ENCODE results near the gene SLC13A5. TPM values are rescaled to one million over a fixed set of nuclear protein-coding genes. Genes with fewer than 3 reads are reported as not detected.

The SLC13A5 gene
- total and polyA plus RNA-seq, 11 donors, result 0.06 to 0.72 TPM; not detected in 9

GRCh38 chr17:6714315-6714874 is 1.2 kb upstream of the SLC13A5 start:
- H3K27me3 ChIP-seq, result peaks cover 8 to 52% (median 29%) of the 10 kb centered on the region in 9 donors
- WGBS, 4 donors, result 58 to 70% (median 67%) methylated on average over 7 of the region's 7 CpGs
- DNase-seq, result no peak
- no peak overlapping the region for H3K27ac ChIP-seq
- intact Hi-C loops (cut with DNase I), result loop anchor here in 2 of 10 donors (5.0 kb wide), 1 partner anchor 43 kb away; the partner anchor contains the start of gene XAF1 (in 2 of the 2)
- H3K36me3 ChIP-seq, result no peaks in the 10 kb centered on the region
- H3K9me3 ChIP-seq, result peaks cover 0 to 21% (median 2%) of the 10 kb centered on the region in 12 donors
- H3K4me1 ChIP-seq, result peaks cover 0 to 23% (median 9%) of the 10 kb centered on the region in 12 donors
- H3K4me3 ChIP-seq, result no peak overlapping the region
- no peak for ATAC-seq
- TF ChIP-seq POLR2A (IDR thresholded peaks at IDR 0.05), result no peak
- TF ChIP-seq, protein P1, sequence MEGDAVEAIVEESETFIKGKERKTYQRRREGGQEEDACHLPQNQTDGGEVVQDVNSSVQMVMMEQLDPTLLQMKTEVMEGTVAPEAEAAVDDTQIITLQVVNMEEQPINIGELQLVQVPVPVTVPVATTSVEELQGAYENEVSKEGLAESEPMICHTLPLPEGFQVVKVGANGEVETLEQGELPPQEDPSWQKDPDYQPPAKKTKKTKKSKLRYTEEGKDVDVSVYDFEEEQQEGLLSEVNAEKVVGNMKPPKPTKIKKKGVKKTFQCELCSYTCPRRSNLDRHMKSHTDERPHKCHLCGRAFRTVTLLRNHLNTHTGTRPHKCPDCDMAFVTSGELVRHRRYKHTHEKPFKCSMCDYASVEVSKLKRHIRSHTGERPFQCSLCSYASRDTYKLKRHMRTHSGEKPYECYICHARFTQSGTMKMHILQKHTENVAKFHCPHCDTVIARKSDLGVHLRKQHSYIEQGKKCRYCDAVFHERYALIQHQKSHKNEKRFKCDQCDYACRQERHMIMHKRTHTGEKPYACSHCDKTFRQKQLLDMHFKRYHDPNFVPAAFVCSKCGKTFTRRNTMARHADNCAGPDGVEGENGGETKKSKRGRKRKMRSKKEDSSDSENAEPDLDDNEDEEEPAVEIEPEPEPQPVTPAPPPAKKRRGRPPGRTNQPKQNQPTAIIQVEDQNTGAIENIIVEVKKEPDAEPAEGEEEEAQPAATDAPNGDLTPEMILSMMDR (IDR thresholded peaks at IDR 0.05), result no peak

DNA sequence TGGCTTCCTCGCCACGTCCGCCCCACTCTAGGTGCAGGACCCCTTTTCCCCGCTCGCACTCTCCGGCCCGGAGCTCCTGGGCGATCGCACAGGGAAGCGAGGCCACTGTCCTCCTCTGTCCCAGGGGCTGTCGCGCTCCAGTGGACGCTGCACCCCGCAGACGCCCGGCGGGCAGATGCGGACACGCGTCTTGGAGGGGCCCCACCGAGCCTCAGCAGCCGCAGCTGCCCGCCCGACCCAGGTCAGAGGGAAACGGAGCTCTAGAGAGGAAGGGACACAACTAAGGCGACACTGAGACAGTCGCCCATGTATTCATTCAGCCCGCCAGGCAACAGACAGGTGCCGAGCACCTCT is 726 bp upstream of the SLC13A5 start:
- ATAC-seq, result peak in 2 of 4 donors; percentile 22 to 27
- intact Hi-C loops (cut with DNase I), result loop anchor here in 2 of 10 donors (5.0 kb wide), 1 partner anchor 43 kb away; the partner anchor contains the start of gene XAF1 (in 2 of the 2)

GRCh38 chr17:6712854-6713129 is 377 bp downstream of the SLC13A5 start:
- peaks cover 0 to 21% (median 2%) of the 10 kb centered on the region in 12 donors for H3K9me3 ChIP-seq
- peaks cover 0 to 23% (median 9%) of the 10 kb centered on the region in 12 donors for H3K4me1 ChIP-seq
- H3K4me3 ChIP-seq, result peak overlapping the region; percentile 20 to 49 (median 44)
- intact Hi-C loops (cut with DNase I), result loop anchor here in 2 of 10 donors (5.0 kb wide), 1 partner anchor 45 kb away; the partner anchor contains the start of gene XAF1 (in 2 of the 2)
- H3K27me3 ChIP-seq, result peaks cover 15 to 60% (median 29%) of the 10 kb centered on the region in 9 donors
- ATAC-seq, result no peak
- WGBS, 4 donors, result 13 to 34% (median 19%) methylated on average over 6 to 14 of the region's 14 CpGs
- DNase-seq, result no peak
- H3K27ac ChIP-seq, result no peak overlapping the region
- H3K36me3 ChIP-seq, result no peaks in the 10 kb centered on the region
- no peak for TF ChIP-seq POLR2A (IDR thresholded peaks at IDR 0.05)
- TF ChIP-seq, protein P1 (IDR thresholded peaks at IDR 0.05), result no peak

More for the DNA sequence above, 726 bp upstream of the SLC13A5 start:
- DNase-seq, result no peak
- H3K9me3 ChIP-seq, result peaks cover 0 to 21% (median 2%) of the 10 kb centered on the region in 12 donors
- 5 to 14% (median 9%) methylated on average over 26 to 29 of the region's 29 CpGs for WGBS, 4 donors
- TF ChIP-seq, protein P1 (IDR thresholded peaks at IDR 0.05), result no peak
- TF ChIP-seq POLR2A (IDR thresholded peaks at IDR 0.05), result no peak
- peak overlapping the region in 11 of 12 donors; percentile 20 to 49 (median 44) for H3K4me3 ChIP-seq
- H3K27me3 ChIP-seq, result peaks cover 8 to 54% (median 29%) of the 10 kb centered on the region in 9 donors
- H3K4me1 ChIP-seq, result peaks cover 0 to 23% (median 9%) of the 10 kb centered on the region in 12 donors
- no peak overlapping the region for H3K27ac ChIP-seq
- H3K36me3 ChIP-seq, result no peaks in the 10 kb centered on the region

GRCh38 chr17:6712058-6712853 is 913 bp downstream of the SLC13A5 start:
- Histone ChIP-seq H3K36me3 (no peaks in the 10 kb centered on the region), H3K27ac (no peak overlapping the region), H3K27me3 (peaks cover 15 to 66% (median 29%) of the 10 kb centered on the region in 9 donors), H3K4me3 (peak overlapping the region in 2 of 12 donors; percentile 44 to 45), H3K9me3 (peaks cover 0 to 21% (median 2%) of the 10 kb centered on the region in 12 donors), H3K4me1 (peaks cover 0 to 23% (median 9%) of the 10 kb centered on the region in 12 donors)
- TF ChIP-seq POLR2A (IDR thresholded peaks at IDR 0.05), result no peak
- TF ChIP-seq, protein P1 (IDR thresholded peaks at IDR 0.05), result no peak
- no peak for DNase-seq
- intact Hi-C loops (cut with DNase I), result loop anchor here in 2 of 10 donors (5.0 kb wide), 1 partner anchor 45 kb away; the partner anchor contains the start of gene XAF1 (in 2 of the 2)
- no peak for ATAC-seq
- WGBS, 4 donors, result 26 to 44% (median 33%) methylated on average over 11 of the region's 11 CpGs

All from heart left ventricle (tissue), 16 donors.